K562 (cell line): ENCODE results near the gene SLC6A7. TPM values are rescaled to one million over a fixed set of nuclear protein-coding genes. Genes with fewer than 3 reads are reported as not detected.
A peak's percentile ranks its signal among the peaks of the same experiment; 100 is the strongest.

ENCODE experiments used
- ATAC-seq: fragments of 200-7000 bp; cut with Tn5 transposase; 3 replicates; pipeline ENCODE4 v1.9.1; 2020; ENCODE audit warnings: moderate library complexity
- BruUV-seq: library from RNA; stranded (reverse); fragments of 400-500 nt; replicated peaks from 2 replicates; lab custom pipeline; 2021; lab: Mats Ljungman, UMichigan
- CTCF ChIA-PET: fragments of 300-600 bp; formaldehyde crosslinking; extraction: SDS; loops from one replicate; lab custom pipeline; 2021; ENCODE audit warnings: low intra/inter-chr PET ratio; lab: Yijun Ruan, JAX
- POLR2A ChIA-PET: fragments of 300-600, 350-650 bp; sonication (Branson Sonifier 250); formaldehyde crosslinking; extraction: SDS; loops from one replicate; lab custom pipeline; 2021; ENCODE audit warnings: antibody characterized with exemption, inconsistent platforms; lab: Yijun Ruan, JAX
- DNase-seq, 4 experiments: peaks; one replicate each; pipeline versions ENCODE4 v3.0.0 to v3.0.0-alpha.2; 2011 to 2018; ENCODE audit warnings: low spot score in 3 of 4, mixed read lengths in 3 of 4; ENCODE audit errors: extremely low read depth in 1 of 4
- FAIRE-seq: peaks from 2 replicates; lab custom pipeline; 2011; peaks lifted over from hg19 to GRCh38; lab: Jason Lieb, UNC
- H2AFZ ChIP-seq: 2 replicates; pipeline ENCODE4 v1.6.0; 2011; ENCODE audit warnings: low read depth, low read length, control low read depth, inconsistent platforms
- H3K27ac ChIP-seq: fragments of 200-600 bp; 3 replicates; pipeline ENCODE4 v1.8.0; 2011; ENCODE audit warnings: low read depth, mild to moderate bottlenecking, control low read depth, inconsistent platforms, low read length, moderate library complexity, mixed read lengths; ENCODE audit errors: extremely low read depth
- H3K27me3 ChIP-seq, 2 experiments: fragments of 300-600 bp in 1 of 2; 2 replicates in 1 of 2; 3 replicates in 1 of 2; pipeline versions ENCODE4 v1.6.0 to v1.8.0; 2011; ENCODE audit warnings: inconsistent platforms in 2 of 2, low read length in 2 of 2, mild to moderate bottlenecking in 1 of 2, mixed read lengths in 1 of 2, moderate library complexity in 1 of 2; ENCODE audit not compliant: control insufficient read depth in 2 of 2, insufficient read depth in 2 of 2
- H3K36me3 ChIP-seq: fragments of 300-600 bp; 3 replicates; pipeline ENCODE4 v1.8.0; 2011; ENCODE audit warnings: mild to moderate bottlenecking, low read length, inconsistent platforms; ENCODE audit not compliant: control insufficient read depth, insufficient read depth
- H3K4me1 ChIP-seq, 2 experiments: fragments of 200-600 bp in 1 of 2; replicated peaks in 1 of 2; 2 replicates in 1 of 2; 3 replicates in 1 of 2; pipeline versions ENCODE4 v1.5.1 to v1.8.0; 2011; ENCODE audit warnings: inconsistent platforms in 2 of 2, low read length in 2 of 2, mild to moderate bottlenecking in 1 of 2, mixed read lengths in 1 of 2, moderate library complexity in 1 of 2; ENCODE audit not compliant: control insufficient read depth in 2 of 2, insufficient read depth in 2 of 2
- H3K4me2 ChIP-seq: 2 replicates; pipeline ENCODE4 v1.6.1; 2011; ENCODE audit warnings: low read length, control low read depth, inconsistent platforms, mixed read lengths; ENCODE audit not compliant: insufficient read depth
- H3K4me3 ChIP-seq: fragments of 200-600 bp; sonication (generic), shearing (Covaris generic); 2 replicates; pipeline ENCODE4 v1.5.1; 2016; ENCODE audit warnings: control low read depth, inconsistent platforms
- H3K79me2 ChIP-seq: fragments of 200-600 bp; 3 replicates; pipeline ENCODE4 v1.8.0; 2011; ENCODE audit warnings: low read length, inconsistent platforms; ENCODE audit not compliant: control insufficient read depth, insufficient read depth
- H3K9ac ChIP-seq, 2 experiments: 2 replicates each; pipeline versions ENCODE4 v1.6.0 to v1.6.1; 2011; ENCODE audit warnings: low read depth in 2 of 2, low read length in 2 of 2, control low read depth in 1 of 2, inconsistent platforms in 1 of 2, mild to moderate bottlenecking in 1 of 2, mixed read lengths in 1 of 2; ENCODE audit not compliant: insufficient read depth in 1 of 2
- H3K9me1 ChIP-seq: one replicate; pipeline ENCODE4 v1.6.0; 2011; ENCODE audit warnings: inconsistent platforms, mild to moderate bottlenecking, low read length, moderate library complexity; ENCODE audit not compliant: control insufficient read depth, insufficient read depth
- H3K9me3 ChIP-seq: replicated peaks from 2 replicates; pipeline ENCODE4 v1.5.1; 2011; ENCODE audit warnings: low read depth, low read length, inconsistent platforms; ENCODE audit not compliant: control insufficient read depth, insufficient read depth
- H4K20me1 ChIP-seq: replicated peaks from 2 replicates; pipeline ENCODE4 v1.6.1; 2011; ENCODE audit warnings: low read length, inconsistent platforms, mixed read lengths; ENCODE audit not compliant: control insufficient read depth, insufficient read depth
- DEAF1 ChIP-seq: fragments of 450-650 bp; formaldehyde crosslinking; IDR thresholded peaks from 2 replicates; pipeline ENCODE4 v1.4.0; 2020; ENCODE audit warnings: mild to moderate bottlenecking, moderate library complexity
- FOXK2 ChIP-seq, 2 experiments: fragments of 450-650 bp; IDR thresholded peaks in 1 of 2; conservative IDR thresholded peaks in 1 of 2; 2 replicates each; pipeline ENCODE4 v1.6.1; 2016; ENCODE audit warnings: low read depth in 2 of 2, mild to moderate bottlenecking in 1 of 2
- GATA2 ChIP-seq: sonication (generic); formaldehyde crosslinking; IDR thresholded peaks from 2 replicates; pipeline ENCODE4 v1.4.0; 2020; ENCODE audit warnings: mild to moderate bottlenecking, missing genetic modification reagents
- IRF2 ChIP-seq: sonication (generic); formaldehyde crosslinking; IDR thresholded peaks from 2 replicates; pipeline ENCODE4 v1.8.1; 2022; ENCODE audit warnings: mild to moderate bottlenecking, missing genetic modification reagents
- NFIC ChIP-seq: fragments of 450-650 bp; IDR thresholded peaks from 2 replicates; pipeline ENCODE4 v1.6.1; 2017; ENCODE audit warnings: mild to moderate bottlenecking, inconsistent platforms
- PATZ1 ChIP-seq: fragments of 250-450 bp; sonication (Bioruptor Pico); IDR thresholded peaks from 2 replicates; pipeline ENCODE4 v1.5.0; 2020; ENCODE audit warnings: mild to moderate bottlenecking, borderline replicate concordance
- PREB ChIP-seq: sonication (generic); formaldehyde crosslinking; IDR thresholded peaks from 2 replicates; pipeline ENCODE4 v1.8.1; 2023; ENCODE audit warnings: mild to moderate bottlenecking, missing genetic modification reagents
- SNIP1 ChIP-seq: fragments of 450-650 bp; IDR thresholded peaks from 2 replicates; pipeline ENCODE4 v1.7.1; 2017; ENCODE audit warnings: low read depth, mild to moderate bottlenecking
- ZNF592 ChIP-seq: fragments of 450-650 bp; IDR thresholded peaks from 2 replicates; pipeline ENCODE4 v1.6.1; 2017; ENCODE audit warnings: antibody characterized with exemption, mild to moderate bottlenecking
- WGBS: fragments of 100-300 bp; shearing (Covaris generic); methylation state at CpG from one replicate; pipeline ENCODE4 v1.1.6; 2016; ENCODE audit warnings: low coverage, mixed read lengths; ENCODE audit not compliant: insufficient coverage; ENCODE audit errors: missing lambda C conversion rate; 5-methylcytosine and 5-hydroxymethylcytosine counted together
- in situ Hi-C: fragments of 300-500 bp; cut with MboI; formaldehyde crosslinking; loops from 4 replicates; pipeline ENCODE4 v1.15.0; 2018; ENCODE audit warnings: inconsistent platforms, mixed read lengths
- intact Hi-C: fragments of 100-400 bp; cut with micrococcal nuclease; formaldehyde crosslinking; loops from 2 replicates; pipeline ENCODE4 v1.14.2; 2022
- polyA plus RNA-seq, 8 experiments: library from polyadenylated mRNA; depleted of rRNA in 4 of 8; stranded (reverse) in 5 of 8; unstranded in 3 of 8; fragments of >200 nt; fragmentation: Nextera tagmentation in 2 of 8; fragmentation: Illumina TruSeq in 1 of 8; extraction: Ambion mirVana in 2 of 8; extraction: Trizol in 1 of 8; gene quantifications; 2 replicates each; pipeline versions ENCODE4 v1.2.1 to v1.2.3, GENCODE V29; 2011 to 2014; ENCODE audit warnings: inconsistent platforms in 1 of 8, missing spikeins in 1 of 8
- total RNA-seq, 7 experiments: library from RNA; depleted of rRNA in 6 of 7; stranded (reverse); fragments of >200 nt in 6 of 7; fragmentation: Illumina TruSeq in 2 of 7; extraction: Trizol in 2 of 7; gene quantifications; 2 replicates each; pipeline versions ENCODE4 v1.2.1 to v1.2.3, GENCODE V29; 2011 to 2021; ENCODE audit warnings: low replicate concordance in 1 of 7

SLC6A7 gene
- total and polyA plus RNA-seq, 9 of the 15 experiments (the other 6 are each of a cell fraction or from before 2014, with no cell fraction given) = not detected

DNA sequence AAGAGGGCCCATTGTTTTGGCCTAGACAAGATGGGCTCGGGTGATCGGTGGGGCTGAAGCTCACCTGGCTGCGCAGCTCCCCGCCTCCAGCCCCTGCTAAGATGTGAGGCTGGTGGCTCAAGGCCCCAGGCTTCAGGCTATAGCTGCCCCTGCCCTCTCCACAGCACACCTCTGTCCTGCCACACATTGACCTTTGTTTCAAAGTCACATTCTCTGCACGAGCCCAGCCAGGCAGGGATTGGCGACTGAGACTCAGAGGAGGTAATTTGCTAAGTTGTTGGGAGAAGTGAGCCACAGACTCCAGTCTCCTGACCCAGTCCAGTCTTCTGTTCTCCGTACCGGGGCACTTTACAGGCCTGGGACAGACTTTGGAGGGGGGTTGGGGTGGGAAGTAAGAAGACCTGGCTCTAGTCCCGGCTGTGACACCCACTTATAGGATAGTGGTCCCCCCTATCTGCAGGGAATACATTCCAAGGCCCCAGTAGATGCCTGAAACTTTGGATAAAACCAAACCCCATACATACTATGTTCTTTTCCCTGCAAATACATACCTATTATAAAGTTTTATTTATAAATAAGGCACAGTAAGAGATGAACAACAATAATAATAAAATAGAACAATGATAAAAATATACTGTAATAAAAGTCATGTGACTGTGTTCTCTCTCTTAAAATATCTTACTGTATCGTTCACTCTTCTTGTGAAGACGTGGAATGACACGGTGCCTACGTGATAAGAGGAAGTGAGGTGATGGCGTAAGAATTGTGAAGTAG, 47.5 kb upstream of the SLC6A7 start:
- H3K4me1 ChIP-seq = peaks cover 34 to 40% of the 10 kb centered on the region in 2 experiments
- H2AFZ ChIP-seq = peak overlapping the region; percentile 78
- DNase-seq (no peak), FAIRE-seq (no peak), ATAC-seq (no peak)
- BruUV-seq = no TSS peak
- H3K27ac ChIP-seq = peak overlapping the region; percentile 51; the same call in 2 of the 3 replicates
- POLR2A ChIA-PET = interaction anchor here (0.6 kb wide), 1 partner anchor 31 kb away, joined by 3 read pairs; no protein-coding TSS in a partner anchor
- peaks cover 0 to 1% of the 10 kb centered on the region in 2 experiments; a peak in 1 of 5 replicates for H3K27me3 ChIP-seq
- 42% methylated on average over 14 of the region's 14 CpGs for WGBS
- intact Hi-C loops (no loop called here), in situ Hi-C loops (no loop called here)
- peak overlapping the region; percentile 71 for H3K4me2 ChIP-seq
- H3K79me2 ChIP-seq = no peaks in the 10 kb centered on the region
- CTCF ChIA-PET = no interaction called here
- no peaks in the 10 kb centered on the region for H3K9me1 ChIP-seq
- H3K36me3 ChIP-seq = no peaks in the 10 kb centered on the region
- H3K9me3 ChIP-seq = no peaks in the 10 kb centered on the region
- peak overlapping the region; percentile 30 to 72; a peak in 1 of 4 replicates for H3K9ac ChIP-seq
- H3K4me3 ChIP-seq = no peak overlapping the region
- no peaks in the 10 kb centered on the region for H4K20me1 ChIP-seq
- TF ChIP-seq NFIC (no peak), ZNF592 (peak; percentile 14; the same call in 1 of the 2 replicates), GATA2 (0 out of 2 replicates have a peak, but pooled peaks have one; percentile 48), PATZ1 (no peak), DEAF1 (no peak), IRF2 (CRISPR knock-in tag) (no peak), PREB (no peak), FOXK2 (conservative IDR thresholded peaks at IDR 0.05 in 1 of 2, IDR thresholded peaks at IDR 0.05 in 1 of 2; ENCODE audit: low read depth in 2 of 2) (no peak), SNIP1 (no peak)
